ENCODE measurements around the gene TLE2.

TLE2 gene

DNA sequence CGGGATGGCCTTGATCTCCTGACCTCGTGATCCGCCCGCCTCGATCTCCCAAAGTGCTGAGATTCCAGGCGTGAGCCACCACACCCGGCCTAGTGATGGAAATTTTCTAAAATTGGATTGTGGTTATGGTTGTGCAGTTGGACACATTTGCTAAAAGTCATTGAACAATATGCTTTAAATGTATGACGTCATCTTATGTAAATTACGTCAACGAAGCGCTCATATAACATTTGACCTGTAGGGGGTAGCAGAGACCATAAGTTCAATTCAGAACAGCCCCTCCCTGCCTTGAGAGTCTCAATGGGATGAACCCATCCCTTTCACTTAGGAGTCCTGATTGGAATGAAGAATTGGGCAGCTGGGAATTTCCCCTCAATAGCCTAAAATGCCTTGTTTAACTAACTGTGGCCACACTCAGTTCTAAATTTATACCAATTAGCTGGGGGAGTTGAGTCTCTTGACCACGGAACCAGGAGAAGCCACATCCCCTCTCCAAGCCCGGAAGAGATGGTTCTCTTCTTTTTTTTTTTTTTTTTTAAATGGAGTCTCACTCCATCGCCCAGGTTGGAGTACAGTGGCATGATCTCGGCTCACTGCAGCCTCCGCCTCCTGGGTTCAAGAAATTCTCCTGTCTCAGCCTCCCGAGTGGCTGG lies 66.9 kb downstream of the TLE2 start:
- Mint-ChIP-seq H3K9me3 (no peaks in the 10 kb centered on the region), H3K36me3 (ENCODE audit: insufficient read depth) (peaks cover 3% of the 10 kb centered on the region), H3K4me1 (peaks cover 5% of the 10 kb centered on the region), H3K4me3 (no peak overlapping the region), H3K27ac (ENCODE audit: low read depth) (peak overlapping the region; percentile 68), H3K27me3 (no peaks in the 10 kb centered on the region)
- peak; percentile 52 for ATAC-seq (replicated peaks; ENCODE audit: extremely low read depth, poor library complexity, severe bottlenecking)
- DNase-seq (ENCODE audit: low spot score in 2 of 2), result peak in 1 of 2 donors; percentile 66

DNA sequence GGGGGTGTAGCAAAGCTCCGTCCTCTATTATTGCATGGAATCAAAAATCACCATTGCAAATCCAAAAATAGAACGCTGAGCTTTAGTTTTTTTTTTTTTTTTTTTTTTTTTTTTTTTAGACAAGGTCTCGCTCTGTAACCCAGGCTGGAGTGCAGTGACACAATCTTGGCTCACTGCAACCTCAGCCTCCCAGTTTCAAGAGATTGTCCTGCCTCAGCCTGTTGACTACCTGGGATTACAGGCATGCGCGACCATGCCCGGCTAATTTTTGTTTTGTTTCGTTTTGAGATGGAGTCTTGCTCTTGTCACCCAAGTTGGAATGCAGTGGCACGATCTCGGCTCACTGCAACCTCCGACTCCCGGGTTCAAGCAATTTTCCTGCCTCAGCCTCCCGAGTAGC lies 69.0 kb downstream of the TLE2 start:
- ATAC-seq (replicated peaks; ENCODE audit: extremely low read depth, poor library complexity, severe bottlenecking) (no peak), DNase-seq (ENCODE audit: low spot score in 2 of 2) (no peak)
- Mint-ChIP-seq H3K4me1 (peaks cover 5% of the 10 kb centered on the region), H3K27ac (ENCODE audit: low read depth) (no peak overlapping the region), H3K36me3 (ENCODE audit: insufficient read depth) (peaks cover 3% of the 10 kb centered on the region), H3K4me3 (no peak overlapping the region), H3K27me3 (no peaks in the 10 kb centered on the region), H3K9me3 (no peaks in the 10 kb centered on the region)

DNA sequence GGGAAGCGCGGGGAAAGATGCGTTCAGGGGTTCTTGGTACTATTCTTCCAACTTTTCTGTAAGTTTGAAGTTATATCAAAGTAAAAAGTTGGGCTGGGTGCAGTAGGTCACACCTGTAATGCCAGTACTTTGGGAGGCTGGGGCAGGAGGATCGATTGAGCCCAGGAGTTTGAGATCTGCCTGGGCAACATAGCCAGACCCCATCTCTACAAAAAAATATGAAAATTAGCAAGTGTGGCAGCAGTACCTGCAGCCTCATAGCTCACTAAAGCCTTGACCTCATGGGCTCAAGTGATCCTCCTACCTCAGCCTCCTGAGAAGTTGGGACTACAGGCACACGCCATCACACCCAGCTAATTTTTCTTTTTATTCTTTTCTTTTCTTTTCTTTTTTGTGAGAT lies 71.9 kb downstream of the TLE2 start:
- Mint-ChIP-seq H3K27me3 (no peaks in the 10 kb centered on the region), H3K4me3 (no peak overlapping the region), H3K9me3 (no peaks in the 10 kb centered on the region), H3K27ac (ENCODE audit: low read depth) (no peak overlapping the region), H3K4me1 (peaks cover 4% of the 10 kb centered on the region), H3K36me3 (ENCODE audit: insufficient read depth) (peaks cover 3% of the 10 kb centered on the region)
- ATAC-seq (replicated peaks; ENCODE audit: extremely low read depth, poor library complexity, severe bottlenecking) (no peak), DNase-seq (ENCODE audit: low spot score in 2 of 2) (no peak)

DNA sequence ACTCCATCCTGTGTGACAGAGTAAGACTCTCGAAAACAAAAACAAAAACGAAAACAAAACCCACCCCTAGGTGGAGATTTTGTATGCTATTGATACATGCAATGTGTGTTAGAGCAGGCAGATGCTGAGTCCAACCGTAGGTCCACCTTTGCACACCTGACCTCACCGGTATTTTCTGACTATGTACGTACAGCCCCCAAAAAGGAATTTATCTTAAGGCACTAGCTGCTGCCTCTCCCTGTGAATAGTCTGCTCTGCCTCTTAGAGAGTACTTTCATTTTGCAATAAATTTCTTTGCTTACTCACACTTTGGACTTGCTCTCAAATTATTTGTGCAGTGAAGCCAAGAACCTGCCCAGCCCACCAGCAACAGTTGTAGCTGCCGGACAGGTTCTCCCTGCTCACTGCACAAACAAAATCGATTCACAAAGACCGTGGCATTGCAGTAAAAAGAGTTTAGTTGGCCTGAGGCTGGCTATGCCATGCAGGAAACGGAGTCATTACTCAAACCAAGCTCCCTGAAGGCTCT lies 76.1 kb downstream of the TLE2 start:
- Mint-ChIP-seq H3K36me3 (ENCODE audit: insufficient read depth) (peaks cover 11% of the 10 kb centered on the region), H3K4me3 (no peak overlapping the region), H3K9me3 (no peaks in the 10 kb centered on the region), H3K27me3 (no peaks in the 10 kb centered on the region), H3K4me1 (peaks cover 24% of the 10 kb centered on the region), H3K27ac (ENCODE audit: low read depth) (no peak overlapping the region)
- no peak for ATAC-seq (replicated peaks; ENCODE audit: extremely low read depth, poor library complexity, severe bottlenecking)
- no peak for DNase-seq (ENCODE audit: low spot score in 2 of 2)

DNA sequence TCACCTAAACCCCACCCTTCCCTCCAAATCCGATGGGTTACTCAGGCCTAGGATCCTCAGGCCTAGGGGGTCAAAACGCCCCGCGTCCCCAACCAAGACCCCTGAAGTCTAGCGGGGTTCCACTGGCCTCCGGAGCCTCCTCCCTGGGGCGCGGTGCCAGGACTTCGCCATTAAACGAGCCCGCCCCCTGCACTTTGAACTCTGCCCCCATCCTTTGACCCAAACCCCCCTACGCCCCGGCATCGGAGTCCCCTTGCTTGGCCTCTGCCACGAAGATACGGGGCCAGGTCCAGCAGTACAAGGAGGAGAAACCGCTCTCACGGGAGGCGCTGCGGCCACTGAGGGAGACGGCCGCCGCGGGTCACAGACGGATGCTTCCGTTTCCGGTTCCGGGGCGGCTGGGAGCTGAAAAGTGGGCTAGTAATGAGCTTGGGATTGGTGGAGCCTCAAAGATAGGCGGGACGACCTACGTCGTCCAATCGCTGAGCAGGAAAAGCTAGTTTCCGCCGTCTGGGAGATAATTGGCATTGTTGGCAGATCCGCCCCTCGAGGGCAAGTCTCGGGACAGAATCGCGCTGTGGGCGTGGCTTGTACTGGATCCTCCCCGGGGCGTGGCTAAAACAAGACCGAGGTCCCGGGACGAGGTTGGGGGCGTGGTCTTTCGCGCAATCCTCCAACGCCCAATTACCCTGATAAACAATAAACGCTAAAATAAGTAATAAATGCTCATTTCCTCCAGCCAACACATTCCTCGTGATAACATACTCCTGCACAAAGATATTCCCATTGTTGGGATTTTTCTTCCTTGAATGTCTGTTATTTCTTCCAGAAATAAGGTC lies 78.6 kb downstream of the TLE2 start:
- Mint-ChIP-seq H3K4me1 (peaks cover 29% of the 10 kb centered on the region), H3K27ac (ENCODE audit: low read depth) (peak overlapping the region; percentile 96), H3K27me3 (no peaks in the 10 kb centered on the region), H3K9me3 (no peaks in the 10 kb centered on the region), H3K36me3 (ENCODE audit: insufficient read depth) (peaks cover 13% of the 10 kb centered on the region), H3K4me3 (peak overlapping the region; percentile 95)
- ATAC-seq (replicated peaks; ENCODE audit: extremely low read depth, poor library complexity, severe bottlenecking) (peak; percentile 97), DNase-seq (ENCODE audit: low spot score in 2 of 2) (peak; percentile 100)

DNA sequence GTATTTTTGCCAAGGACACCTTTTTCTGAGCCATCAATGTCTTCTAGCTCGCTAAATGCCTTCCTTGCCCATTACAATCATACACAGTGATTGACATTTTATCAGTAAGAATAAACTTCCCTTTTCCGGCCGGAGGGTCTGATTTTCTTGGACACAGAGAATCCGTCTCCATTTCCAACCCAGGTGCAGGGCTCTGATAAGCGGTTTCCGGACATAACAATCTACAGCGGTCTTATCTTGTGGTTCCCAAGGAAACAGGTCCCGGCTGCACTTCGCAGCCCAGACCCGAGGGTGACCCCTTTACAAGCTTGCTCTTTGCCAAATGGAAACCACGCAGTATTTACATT lies 79.2 kb downstream of the TLE2 start:
- DNase-seq (ENCODE audit: low spot score in 2 of 2) (no peak), ATAC-seq (replicated peaks; ENCODE audit: extremely low read depth, poor library complexity, severe bottlenecking) (peak; percentile 2)
- no peaks in the 10 kb centered on the region for H3K27me3 Mint-ChIP-seq
- H3K27ac Mint-ChIP-seq (ENCODE audit: low read depth), result peak overlapping the region; percentile 96
- H3K4me3 Mint-ChIP-seq, result peak overlapping the region; percentile 95
- H3K9me3 Mint-ChIP-seq, result no peaks in the 10 kb centered on the region
- H3K36me3 Mint-ChIP-seq (ENCODE audit: insufficient read depth), result peaks cover 17% of the 10 kb centered on the region
- H3K4me1 Mint-ChIP-seq, result peaks cover 33% of the 10 kb centered on the region
